ENCODE results near the gene RREB1.

The RREB1 gene

GRCh38 chr6:7222197-7222596, 114.4 kb downstream of the RREB1 start:
- no peaks in the 10 kb centered on the region for H3K36me3 ChIP-seq (ENCODE audit: low read length)
- no peaks in the 10 kb centered on the region for H3K79me2 ChIP-seq (ENCODE audit: insufficient read depth, low read length)
- H3K4me2 ChIP-seq (ENCODE audit: low read depth, low read length, poor library complexity, severe bottlenecking): no peak overlapping the region
- H4K20me1 ChIP-seq (ENCODE audit: low read depth, low read length): no peaks in the 10 kb centered on the region
- no peaks in the 10 kb centered on the region for H3K27me3 ChIP-seq (ENCODE audit: low read length)
- H3K9me2 ChIP-seq (replicated peaks; ENCODE audit: insufficient read depth, low read length): no peaks in the 10 kb centered on the region
- H3K9me3 ChIP-seq (ENCODE audit: insufficient read depth, low read length): no peaks in the 10 kb centered on the region
- no peak overlapping the region for H3K27ac ChIP-seq (ENCODE audit: low read depth, low read length)
- no peak overlapping the region for H2AFZ ChIP-seq (ENCODE audit: low read depth, low read length, severe bottlenecking)
- H3K4me3 ChIP-seq (ENCODE audit: insufficient read depth, low read length, poor library complexity, severe bottlenecking): no peak overlapping the region
- no peak overlapping the region for H3K9ac ChIP-seq (ENCODE audit: low read length)
- no peaks in the 10 kb centered on the region for H3F3A ChIP-seq (ENCODE audit: insufficient read depth)
- no peak for TF ChIP-seq EZH2phosphoT487 (conservative IDR thresholded peaks at IDR 0.05; ENCODE audit: low read length)
- TF ChIP-seq, protein P1, sequence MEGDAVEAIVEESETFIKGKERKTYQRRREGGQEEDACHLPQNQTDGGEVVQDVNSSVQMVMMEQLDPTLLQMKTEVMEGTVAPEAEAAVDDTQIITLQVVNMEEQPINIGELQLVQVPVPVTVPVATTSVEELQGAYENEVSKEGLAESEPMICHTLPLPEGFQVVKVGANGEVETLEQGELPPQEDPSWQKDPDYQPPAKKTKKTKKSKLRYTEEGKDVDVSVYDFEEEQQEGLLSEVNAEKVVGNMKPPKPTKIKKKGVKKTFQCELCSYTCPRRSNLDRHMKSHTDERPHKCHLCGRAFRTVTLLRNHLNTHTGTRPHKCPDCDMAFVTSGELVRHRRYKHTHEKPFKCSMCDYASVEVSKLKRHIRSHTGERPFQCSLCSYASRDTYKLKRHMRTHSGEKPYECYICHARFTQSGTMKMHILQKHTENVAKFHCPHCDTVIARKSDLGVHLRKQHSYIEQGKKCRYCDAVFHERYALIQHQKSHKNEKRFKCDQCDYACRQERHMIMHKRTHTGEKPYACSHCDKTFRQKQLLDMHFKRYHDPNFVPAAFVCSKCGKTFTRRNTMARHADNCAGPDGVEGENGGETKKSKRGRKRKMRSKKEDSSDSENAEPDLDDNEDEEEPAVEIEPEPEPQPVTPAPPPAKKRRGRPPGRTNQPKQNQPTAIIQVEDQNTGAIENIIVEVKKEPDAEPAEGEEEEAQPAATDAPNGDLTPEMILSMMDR (IDR thresholded peaks at IDR 0.05; ENCODE audit: insufficient read depth, low read length, poor library complexity, severe bottlenecking): no peak

- H2AFZ ChIP-seq (ENCODE audit: low read depth, low read length, severe bottlenecking): no peak overlapping the region
- no peaks in the 10 kb centered on the region for H3K36me3 ChIP-seq (ENCODE audit: low read length)
- no peaks in the 10 kb centered on the region for H3K27me3 ChIP-seq (ENCODE audit: low read length)
- no peak overlapping the region for H3K27ac ChIP-seq (ENCODE audit: low read depth, low read length)
- no peaks in the 10 kb centered on the region for H3K9me3 ChIP-seq (ENCODE audit: insufficient read depth, low read length)
- TF ChIP-seq EZH2phosphoT487 (conservative IDR thresholded peaks at IDR 0.05; ENCODE audit: low read length): no peak
- TF ChIP-seq, protein P1 (IDR thresholded peaks at IDR 0.05; ENCODE audit: insufficient read depth, low read length, poor library complexity, severe bottlenecking): no peak
- H3K4me3 ChIP-seq (ENCODE audit: insufficient read depth, low read length, poor library complexity, severe bottlenecking): no peak overlapping the region
- no peaks in the 10 kb centered on the region for H3K9me2 ChIP-seq (replicated peaks; ENCODE audit: insufficient read depth, low read length)
- H3K79me2 ChIP-seq (ENCODE audit: insufficient read depth, low read length): no peaks in the 10 kb centered on the region
- no peak overlapping the region for H3K9ac ChIP-seq (ENCODE audit: low read length)
- H4K20me1 ChIP-seq (ENCODE audit: low read depth, low read length): no peaks in the 10 kb centered on the region
- no peak overlapping the region for H3K4me2 ChIP-seq (ENCODE audit: low read depth, low read length, poor library complexity, severe bottlenecking)
- no peaks in the 10 kb centered on the region for H3F3A ChIP-seq (ENCODE audit: insufficient read depth)
Measured at GRCh38 chr6:7224731-7225130, 117.0 kb downstream of the RREB1 start.

DNA sequence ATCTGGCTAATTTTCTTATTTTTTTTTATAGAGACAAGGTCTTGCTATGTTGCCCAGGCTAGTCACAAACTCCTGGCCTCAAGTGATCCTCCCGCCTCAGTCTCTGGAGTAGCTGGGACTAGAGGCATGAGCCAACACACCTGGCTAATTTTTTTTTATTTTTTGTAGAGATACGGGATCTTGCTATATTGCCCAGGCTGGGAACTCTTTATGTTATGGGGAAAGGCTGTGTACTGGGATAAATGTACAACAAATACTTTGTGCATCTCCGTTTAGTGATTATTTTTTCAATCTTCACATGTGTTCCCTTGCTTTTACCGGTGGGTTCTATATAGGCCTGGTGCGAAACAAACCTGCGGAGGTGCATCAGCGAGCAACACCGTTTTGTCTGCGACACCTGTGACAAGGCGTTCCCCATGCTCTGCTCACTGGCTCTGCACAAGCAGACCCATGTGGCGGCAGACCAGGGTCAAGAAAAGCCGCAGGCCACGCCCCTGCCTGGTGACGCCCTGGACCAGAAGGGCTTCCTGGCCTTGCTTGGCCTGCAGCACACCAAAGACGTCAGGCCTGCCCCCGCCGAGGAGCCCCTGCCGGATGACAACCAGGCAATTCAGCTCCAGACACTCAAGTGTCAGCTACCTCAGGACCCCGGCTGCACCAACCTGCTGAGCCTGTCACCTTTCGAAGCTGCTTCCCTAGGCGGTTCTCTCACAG, 121.1 kb downstream of the RREB1 start:
- Histone ChIP-seq H3K27ac (ENCODE audit: low read depth, low read length) (no peak overlapping the region), H3K27me3 (ENCODE audit: low read length) (no peaks in the 10 kb centered on the region), H3K9me2 (replicated peaks; ENCODE audit: insufficient read depth, low read length) (no peaks in the 10 kb centered on the region), H4K20me1 (ENCODE audit: low read depth, low read length) (no peaks in the 10 kb centered on the region), H3K36me3 (ENCODE audit: low read length) (no peaks in the 10 kb centered on the region), H3K4me2 (ENCODE audit: low read depth, low read length, poor library complexity, severe bottlenecking) (no peak overlapping the region), H3K9me3 (ENCODE audit: insufficient read depth, low read length) (no peaks in the 10 kb centered on the region), H3F3A (ENCODE audit: insufficient read depth) (no peaks in the 10 kb centered on the region), H3K79me2 (ENCODE audit: insufficient read depth, low read length) (no peaks in the 10 kb centered on the region), H3K9ac (ENCODE audit: low read length) (no peak overlapping the region), H2AFZ (ENCODE audit: low read depth, low read length, severe bottlenecking) (no peak overlapping the region), H3K4me3 (ENCODE audit: insufficient read depth, low read length, poor library complexity, severe bottlenecking) (no peak overlapping the region)
- TF ChIP-seq EZH2phosphoT487 (conservative IDR thresholded peaks at IDR 0.05; ENCODE audit: low read length): no peak
